GM21390 (cell line): ENCODE measurements around the gene OR8B3.

ENCODE experiments used
- ATAC-seq: cut with Tn5 transposase; IDR thresholded peaks from one replicate; pipeline ENCODE4 v1.9.1; 2021; ENCODE audit not compliant: unreplicated experiment

The OR8B3 gene

DNA sequence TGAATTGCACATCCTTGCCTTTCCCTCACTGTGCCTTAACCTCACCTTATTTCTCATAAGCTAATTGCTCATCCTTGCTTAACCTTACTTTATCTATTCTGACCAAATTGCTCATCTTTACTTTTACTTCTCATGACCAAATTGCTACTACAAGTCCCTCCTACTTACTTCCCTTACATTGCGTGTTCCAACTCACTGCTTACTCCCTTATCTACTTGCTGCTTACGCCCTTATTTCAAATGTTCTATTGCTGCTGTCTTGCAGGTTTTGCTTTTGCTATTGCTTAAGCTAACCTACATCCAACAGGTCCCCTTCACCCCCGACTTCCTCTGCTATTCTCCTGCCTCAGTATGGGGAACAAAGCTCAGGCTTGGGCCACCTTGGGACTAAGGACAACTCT lies 22.5 kb downstream of the OR8B3 start:
- ATAC-seq, result no peak

- no peak for ATAC-seq
Measured at GRCh38 chr11:124359566-124359965, 39.3 kb downstream of the OR8B3 start.

- ATAC-seq, result no peak
Measured at GRCh38 chr11:124346311-124346955, 52.4 kb downstream of the OR8B3 start.
